HepG2 (cell line): ENCODE data around the gene GLCE. TPM values are rescaled to one million over a fixed set of nuclear protein-coding genes. Genes with fewer than 3 reads are reported as not detected.

ENCODE experiments used
- CCDC6 ChIP-seq: sonication (generic); formaldehyde crosslinking; IDR thresholded peaks from 2 replicates; pipeline ENCODE4 v1.8.1; 2022; ENCODE audit warnings: mild to moderate bottlenecking, missing genetic modification reagents, moderate library complexity
- FOXP1 ChIP-seq, 2 experiments: fragments of 450-650 bp in 1 of 2; IDR thresholded peaks; 2 replicates each; pipeline ENCODE4 v1.6.1; 2017 to 2018; ENCODE audit warnings: antibody characterized with exemption in 1 of 2
- HHEX ChIP-seq: IDR thresholded peaks from 2 replicates; pipeline ENCODE4 v1.6.1; 2016; ENCODE audit warnings: control low read depth
- MED13 ChIP-seq: sonication (generic); formaldehyde crosslinking; IDR thresholded peaks from 2 replicates; pipeline ENCODE4 v1.5.0; 2020; ENCODE audit warnings: missing genetic modification reagents
- PHF5A ChIP-seq: IDR thresholded peaks from one replicate; pipeline ENCODE4 v1.6.1; 2018; ENCODE audit warnings: low read depth, missing genetic modification reagents; ENCODE audit not compliant: unreplicated experiment
- RCOR2 ChIP-seq: IDR thresholded peaks from 2 replicates; pipeline ENCODE4 v1.6.1; 2016; ENCODE audit warnings: missing biosample characterization, missing genetic modification reagents
- SP1 ChIP-seq, 2 experiments: fragments of 450-650 bp in 1 of 2; sonication (generic) in 1 of 2; formaldehyde crosslinking in 1 of 2; IDR thresholded peaks; 2 replicates each; pipeline versions ENCODE4 v1.4.0 to v1.6.1; 2016 to 2020; ENCODE audit warnings: missing genetic modification reagents in 1 of 2
- TSC22D2 ChIP-seq: sonication (generic); formaldehyde crosslinking; IDR thresholded peaks from 2 replicates; pipeline ENCODE4 v1.5.1; 2020; ENCODE audit warnings: missing genetic modification reagents, mild to moderate bottlenecking, borderline replicate concordance
- ZNF207 ChIP-seq: fragments of 450-650 bp; IDR thresholded peaks from 2 replicates; pipeline ENCODE4 v1.6.1; 2016; ENCODE audit warnings: antibody characterized with exemption, borderline replicate concordance
- ZNF260 ChIP-seq: sonication (generic); formaldehyde crosslinking; IDR thresholded peaks from 2 replicates; pipeline ENCODE4 v1.4.0; 2020; ENCODE audit warnings: missing genetic modification reagents, low read depth, mild to moderate bottlenecking, borderline replicate concordance
- ZNF274 ChIP-seq: sonication (generic); formaldehyde crosslinking; IDR thresholded peaks from 2 replicates; pipeline ENCODE4 v1.5.1; 2020; ENCODE audit warnings: mild to moderate bottlenecking, missing genetic modification reagents
- ZNF292 ChIP-seq: sonication (generic); formaldehyde crosslinking; IDR thresholded peaks from 2 replicates; pipeline ENCODE4 v1.8.1; 2022; ENCODE audit warnings: mild to moderate bottlenecking, low read depth, missing genetic modification reagents, borderline replicate concordance
- ZNF484 ChIP-seq: sonication (generic); formaldehyde crosslinking; IDR thresholded peaks from 2 replicates; pipeline ENCODE4 v1.5.1; 2020; ENCODE audit warnings: mild to moderate bottlenecking, low read depth, missing genetic modification reagents, borderline replicate concordance
- ZNF570 ChIP-seq: sonication (generic); formaldehyde crosslinking; IDR thresholded peaks from 2 replicates; pipeline ENCODE4 v1.4.0; 2020; ENCODE audit warnings: mild to moderate bottlenecking, missing genetic modification reagents, borderline replicate concordance
- ZNF792 ChIP-seq: IDR thresholded peaks from 2 replicates; pipeline ENCODE4 v1.6.1; 2016
- polyA plus RNA-seq, 8 experiments: library from polyadenylated mRNA; depleted of rRNA in 3 of 8; stranded (reverse) in 7 of 8; unstranded in 1 of 8; fragments of >200 nt; fragmentation: Illumina TruSeq in 4 of 8; extraction: Trizol in 4 of 8; gene quantifications; 2 replicates each; pipeline versions ENCODE4 v1.2.1 to v1.2.3, GENCODE V29; 2011 to 2016; ENCODE audit warnings: low read depth in 4 of 8, missing spikeins in 1 of 8, mixed read lengths in 1 of 8; ENCODE audit not compliant: insufficient read depth in 1 of 8
- total RNA-seq, 5 experiments: library from RNA; depleted of rRNA; stranded (reverse); fragments of >200 nt; fragmentation: Illumina TruSeq; extraction: Trizol; gene quantifications; 2 replicates each; pipeline ENCODE4 v1.2.3, GENCODE V29; 2016; ENCODE audit warnings: low read depth in 1 of 5
- TF ChIP-seq, protein P1 (sequence below): sonication (generic); formaldehyde crosslinking; IDR thresholded peaks from 2 replicates; pipeline ENCODE4 v1.4.0; 2020; ENCODE audit warnings: mild to moderate bottlenecking, missing genetic modification reagents
- TF ChIP-seq, protein P2 (sequence below): IDR thresholded peaks from 2 replicates; pipeline ENCODE4 v1.6.1; 2016; ENCODE audit warnings: missing genetic modification reagents, missing compliant biosample characterization
- TF ChIP-seq, protein P3 (sequence below): sonication (generic); formaldehyde crosslinking; conservative IDR thresholded peaks from 2 replicates; pipeline ENCODE4 v1.5.0; 2020; ENCODE audit warnings: missing genetic modification reagents
- TF ChIP-seq, protein P4 (sequence below): sonication (generic); formaldehyde crosslinking; IDR thresholded peaks from 2 replicates; pipeline ENCODE4 v1.4.0; 2020; ENCODE audit warnings: mild to moderate bottlenecking, missing genetic modification reagents

GLCE gene
- total and polyA plus RNA-seq, 2 of the 13 experiments (the other 11 are each of a cell fraction or from before 2014, with no cell fraction given) = 12.9 to 23.4 TPM

DNA sequence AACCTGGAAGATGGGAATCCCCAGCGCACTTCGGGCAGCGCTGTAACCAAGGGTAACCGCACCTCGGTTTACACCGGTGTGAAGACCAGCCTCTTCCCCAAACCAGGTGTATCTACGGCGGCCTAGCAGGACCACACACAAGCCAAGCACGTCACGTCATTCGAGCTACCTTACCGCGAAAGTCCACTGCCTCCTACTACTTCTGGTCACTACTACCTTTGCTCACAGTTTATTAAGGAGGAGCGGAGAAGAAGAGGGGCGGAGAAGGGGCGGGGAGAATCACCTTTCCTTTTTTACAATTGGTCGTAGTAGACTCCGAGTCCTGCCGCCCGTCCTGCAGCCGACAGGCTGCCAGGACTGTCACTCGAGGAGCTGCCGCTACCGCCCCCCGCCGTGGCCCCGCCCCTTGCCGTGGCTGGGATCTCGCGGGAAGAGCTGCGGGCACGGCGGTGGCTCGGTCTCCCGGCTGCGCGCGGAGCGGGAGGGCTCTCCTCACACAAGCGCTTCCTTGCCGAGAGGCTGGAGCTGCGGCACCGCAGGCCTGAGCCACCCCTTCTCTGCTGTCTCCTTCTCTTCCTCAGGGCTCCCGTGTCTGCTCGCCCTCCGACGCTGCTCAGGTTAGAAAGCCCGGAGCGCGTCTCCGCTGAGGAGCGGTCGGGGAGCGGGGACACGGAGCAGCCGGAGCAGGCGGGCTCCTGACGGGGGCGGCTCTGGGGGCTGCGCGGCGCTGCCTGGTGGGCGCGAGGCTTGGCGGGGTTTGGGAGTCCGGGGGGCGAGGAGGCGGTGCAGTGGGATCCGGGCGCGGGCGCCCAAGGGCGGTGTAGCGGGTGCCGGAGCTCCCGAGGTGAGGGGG lies at the start of gene GLCE (continued):
- TF ChIP-seq RCOR2 (no peak), ZNF570 (CRISPR knock-in tag) (no peak), FOXP1 (IDR thresholded peaks at IDR 0.05) (no peak), FOXP1 (CRISPR knock-in tag; IDR thresholded peaks at IDR 0.05) (no peak), ZNF292 (peak; percentile 36; the same call in 1 of the 2 replicates), ZNF792 (no peak; the same call in 1 of the 2 replicates), ZNF274 (CRISPR knock-in tag) (peak; percentile 81), ZNF260 (no peak), CCDC6 (CRISPR knock-in tag) (no peak), MED13 (CRISPR knock-in tag) (0 out of 2 replicates have a peak, but pooled peaks have one; percentile 19), ZNF484 (CRISPR knock-in tag) (no peak), TSC22D2 (CRISPR knock-in tag) (no peak), SP1 (IDR thresholded peaks at IDR 0.05) (no peak), SP1 (CRISPR knock-in tag; IDR thresholded peaks at IDR 0.05) (peak; percentile 92), ZNF207 (no peak), PHF5A (peak; percentile 27), HHEX (CRISPR knock-in tag) (no peak)
- TF ChIP-seq, protein P1, sequence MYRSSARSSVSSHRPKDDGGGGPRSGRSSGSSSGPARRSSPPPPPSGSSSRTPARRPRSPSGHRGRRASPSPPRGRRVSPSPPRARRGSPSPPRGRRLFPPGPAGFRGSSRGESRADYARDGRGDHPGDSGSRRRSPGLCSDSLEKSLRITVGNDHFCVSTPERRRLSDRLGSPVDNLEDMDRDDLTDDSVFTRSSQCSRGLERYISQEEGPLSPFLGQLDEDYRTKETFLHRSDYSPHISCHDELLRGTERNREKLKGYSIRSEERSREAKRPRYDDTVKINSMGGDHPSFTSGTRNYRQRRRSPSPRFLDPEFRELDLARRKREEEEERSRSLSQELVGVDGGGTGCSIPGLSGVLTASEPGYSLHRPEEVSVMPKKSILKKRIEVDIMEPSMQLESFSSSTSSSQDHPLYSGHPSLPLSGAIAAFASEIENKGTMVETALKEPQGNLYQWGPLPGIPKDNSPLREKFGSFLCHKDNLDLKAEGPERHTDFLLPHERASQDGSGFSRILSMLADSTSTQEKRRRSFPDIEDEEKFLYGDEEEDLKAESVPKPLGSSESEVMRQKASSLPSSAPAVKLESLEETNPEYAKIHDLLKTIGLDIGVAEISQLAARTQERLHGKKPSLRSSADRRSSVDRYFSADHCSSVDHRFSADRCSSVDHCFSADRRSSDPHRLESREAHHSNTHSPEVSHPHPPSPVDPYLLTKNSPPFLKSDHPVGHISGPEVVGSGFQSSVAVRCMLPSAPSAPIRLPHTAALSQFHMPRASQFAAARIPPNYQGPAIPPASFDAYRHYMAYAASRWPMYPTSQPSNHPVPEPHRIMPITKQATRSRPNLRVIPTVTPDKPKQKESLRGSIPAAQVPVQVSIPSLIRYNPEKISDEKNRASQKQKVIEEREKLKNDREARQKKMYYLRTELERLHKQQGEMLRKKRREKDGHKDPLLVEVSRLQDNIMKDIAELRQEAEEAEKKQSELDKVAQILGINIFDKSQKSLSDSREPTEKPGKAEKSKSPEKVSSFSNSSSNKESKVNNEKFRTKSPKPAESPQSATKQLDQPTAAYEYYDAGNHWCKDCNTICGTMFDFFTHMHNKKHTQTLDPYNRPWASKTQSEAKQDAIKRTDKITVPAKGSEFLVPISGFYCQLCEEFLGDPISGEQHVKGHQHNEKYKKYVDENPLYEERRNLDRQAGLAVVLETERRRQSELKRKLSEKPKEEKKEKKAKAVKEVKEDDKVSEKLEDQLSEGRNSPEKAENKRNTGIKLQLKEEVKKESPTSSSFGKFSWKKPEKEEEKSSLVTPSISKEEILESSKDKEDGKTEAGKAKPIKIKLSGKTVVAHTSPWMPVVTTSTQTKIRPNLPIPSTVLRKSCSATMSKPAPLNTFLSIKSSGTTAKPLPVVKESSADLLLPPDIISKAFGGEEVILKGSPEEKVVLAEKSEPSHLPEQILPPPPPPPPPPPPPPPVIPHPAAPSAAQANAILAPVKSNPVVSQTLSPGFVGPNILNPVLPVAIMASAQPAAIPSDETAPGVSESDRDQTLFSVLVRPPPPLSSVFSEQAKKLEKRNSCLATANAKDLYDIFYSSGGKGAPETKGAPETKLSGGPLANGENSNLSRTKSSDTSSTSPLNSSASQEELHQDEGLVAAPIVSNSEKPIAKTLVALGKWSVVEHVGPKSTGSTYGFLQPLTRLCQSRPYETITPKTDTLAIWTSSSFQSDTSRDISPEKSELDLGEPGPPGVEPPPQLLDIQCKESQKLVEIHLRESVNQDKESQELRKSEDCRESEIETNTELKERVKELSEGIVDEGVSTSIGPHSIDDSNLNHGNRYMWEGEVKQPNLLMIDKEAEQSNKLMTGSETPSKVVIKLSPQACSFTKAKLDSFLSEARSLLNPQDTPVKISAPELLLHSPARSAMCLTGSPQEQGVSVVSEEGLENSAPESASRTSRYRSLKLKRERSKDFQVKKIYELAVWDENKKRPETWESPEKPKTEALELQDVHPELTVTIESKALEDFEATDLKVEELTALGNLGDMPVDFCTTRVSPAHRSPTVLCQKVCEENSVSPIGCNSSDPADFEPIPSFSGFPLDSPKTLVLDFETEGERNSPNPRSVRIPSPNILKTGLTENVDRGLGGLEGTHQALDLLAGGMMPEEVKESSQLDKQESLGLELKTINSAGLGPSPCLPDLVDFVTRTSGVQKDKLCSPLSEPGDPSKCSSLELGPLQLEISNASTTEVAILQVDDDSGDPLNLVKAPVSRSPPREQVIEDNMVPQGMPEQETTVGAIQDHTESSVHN (CRISPR knock-in tag) = no peak
- TF ChIP-seq, protein P2, sequence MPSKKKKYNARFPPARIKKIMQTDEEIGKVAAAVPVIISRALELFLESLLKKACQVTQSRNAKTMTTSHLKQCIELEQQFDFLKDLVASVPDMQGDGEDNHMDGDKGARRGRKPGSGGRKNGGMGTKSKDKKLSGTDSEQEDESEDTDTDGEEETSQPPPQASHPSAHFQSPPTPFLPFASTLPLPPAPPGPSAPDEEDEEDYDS (CRISPR knock-in tag) = peak; percentile 90
- TF ChIP-seq, protein P3, sequence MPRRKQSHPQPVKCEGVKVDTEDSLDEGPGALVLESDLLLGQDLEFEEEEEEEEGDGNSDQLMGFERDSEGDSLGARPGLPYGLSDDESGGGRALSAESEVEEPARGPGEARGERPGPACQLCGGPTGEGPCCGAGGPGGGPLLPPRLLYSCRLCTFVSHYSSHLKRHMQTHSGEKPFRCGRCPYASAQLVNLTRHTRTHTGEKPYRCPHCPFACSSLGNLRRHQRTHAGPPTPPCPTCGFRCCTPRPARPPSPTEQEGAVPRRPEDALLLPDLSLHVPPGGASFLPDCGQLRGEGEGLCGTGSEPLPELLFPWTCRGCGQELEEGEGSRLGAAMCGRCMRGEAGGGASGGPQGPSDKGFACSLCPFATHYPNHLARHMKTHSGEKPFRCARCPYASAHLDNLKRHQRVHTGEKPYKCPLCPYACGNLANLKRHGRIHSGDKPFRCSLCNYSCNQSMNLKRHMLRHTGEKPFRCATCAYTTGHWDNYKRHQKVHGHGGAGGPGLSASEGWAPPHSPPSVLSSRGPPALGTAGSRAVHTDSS (CRISPR knock-in tag) = no peak
- TF ChIP-seq, protein P4, sequence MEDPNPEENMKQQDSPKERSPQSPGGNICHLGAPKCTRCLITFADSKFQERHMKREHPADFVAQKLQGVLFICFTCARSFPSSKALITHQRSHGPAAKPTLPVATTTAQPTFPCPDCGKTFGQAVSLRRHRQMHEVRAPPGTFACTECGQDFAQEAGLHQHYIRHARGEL = no peak
